Panc1 (cell line): ENCODE measurements around the gene MSI2. TPM values are rescaled to one million over a fixed set of nuclear protein-coding genes. Genes with fewer than 3 reads are reported as not detected.

Experiments used
- ATAC-seq: fragments of 200-7000 bp; cut with Tn5 transposase; 2 replicates; pipeline ENCODE4 v1.9.1; 2020; ENCODE audit warnings: mild to moderate bottlenecking, moderate library complexity
- BruUV-seq: library from RNA; stranded (reverse); fragments of 400-500 nt; replicated peaks from 2 replicates; lab custom pipeline; 2021; lab: Mats Ljungman, UMichigan
- CTCF ChIA-PET: fragments of 300-600 bp; sonication (Branson Sonifier 250); formaldehyde crosslinking; loops from one replicate; lab custom pipeline; 2022; ENCODE audit warnings: antibody characterized with exemption; lab: Charles Lee
- POLR2A ChIA-PET: fragments of 300-600 bp; sonication (Branson Sonifier 250); formaldehyde crosslinking; loops from one replicate; lab custom pipeline; 2022; ENCODE audit warnings: antibody characterized with exemption; lab: Charles Lee
- DNase-seq: peaks from one replicate; pipeline ENCODE4 v3.0.0-alpha.2; 2010; ENCODE audit warnings: low read depth, low spot score
- H3K27ac ChIP-seq: 2 replicates; pipeline ENCODE4 v1.5.1; 2011; ENCODE audit warnings: mild to moderate bottlenecking, low read length, inconsistent platforms
- H3K27me3 ChIP-seq: fragments of 200-500 bp; sonication (Bioruptor generic); 2 replicates; pipeline ENCODE4 v1.6.0; 2014; ENCODE audit warnings: low read length, inconsistent platforms; ENCODE audit not compliant: control insufficient read depth, insufficient read depth
- H3K36me3 ChIP-seq: fragments of 200-500 bp; sonication (Bioruptor generic); 2 replicates; pipeline ENCODE4 v1.5.1; 2014; ENCODE audit warnings: inconsistent platforms, mild to moderate bottlenecking, low read length, moderate library complexity; ENCODE audit not compliant: control insufficient read depth, insufficient read depth
- H3K4me1 ChIP-seq: 2 replicates; pipeline ENCODE4 v1.5.1; 2011; ENCODE audit warnings: inconsistent platforms, mild to moderate bottlenecking, low read length, moderate library complexity; ENCODE audit not compliant: control insufficient read depth, insufficient read depth
- H3K4me3 ChIP-seq, 2 experiments: 2 replicates each; pipeline ENCODE4 v1.5.1; 2011 to 2012; ENCODE audit warnings: low read depth in 2 of 2, low read length in 2 of 2, mild to moderate bottlenecking in 2 of 2, inconsistent platforms in 1 of 2, moderate library complexity in 1 of 2
- H3K9me3 ChIP-seq: fragments of 200-500 bp; sonication (Bioruptor generic); 2 replicates; pipeline ENCODE4 v1.5.1; 2014; ENCODE audit warnings: low read depth, mild to moderate bottlenecking, inconsistent platforms, low read length, moderate library complexity; ENCODE audit not compliant: control insufficient read depth, insufficient read depth
- POLR2AphosphoS5 ChIP-seq: IDR thresholded peaks from 2 replicates; pipeline ENCODE4 v1.6.1; 2012; ENCODE audit warnings: mild to moderate bottlenecking, low read depth, low read length, moderate library complexity
- SIN3A ChIP-seq: IDR thresholded peaks from 2 replicates; pipeline ENCODE4 v1.6.1; 2012; ENCODE audit warnings: low read depth, mild to moderate bottlenecking, low read length, moderate library complexity, borderline replicate concordance; ENCODE audit not compliant: insufficient read depth
- TCF7L2 ChIP-seq: IDR thresholded peaks from 2 replicates; pipeline ENCODE4 v1.6.1; 2011; ENCODE audit warnings: mild to moderate bottlenecking, low read depth, low read length, inconsistent platforms
- in situ Hi-C: cut with HindIII; loops from 2 replicates; pipeline ENCODE4 v1.10.0; 2016; ENCODE audit warnings: low sequenced_read_pairs, low pct_unique_long_range_greater_than_20kb
- intact Hi-C: fragments of 100-400 bp; cut with micrococcal nuclease; formaldehyde crosslinking; loops from one replicate; pipeline ENCODE4 v1.10.0; 2022; ENCODE audit not compliant: unreplicated experiment
- total RNA-seq: library from RNA; stranded (reverse); gene quantifications from one replicate; pipeline ENCODE4 v1.2.1, GENCODE V29; 2021; ENCODE audit not compliant: unreplicated experiment
- TF ChIP-seq, protein P1 (sequence below), 2 experiments: IDR thresholded peaks; 2 replicates each; pipeline ENCODE4 v1.6.1; 2011 to 2012; ENCODE audit warnings: low read depth in 2 of 2, control low read depth in 1 of 2, low read length in 1 of 2, mild to moderate bottlenecking in 1 of 2, moderate library complexity in 1 of 2; ENCODE audit not compliant: insufficient read depth in 1 of 2
- TF ChIP-seq, protein P2 (sequence below): fragments of 450-650 bp; IDR thresholded peaks from 2 replicates; pipeline ENCODE4 v1.5.1; 2017; ENCODE audit warnings: mild to moderate bottlenecking

MSI2 gene
- total RNA-seq, 1 experiment from 2014 or later = 38.5 TPM

DNA sequence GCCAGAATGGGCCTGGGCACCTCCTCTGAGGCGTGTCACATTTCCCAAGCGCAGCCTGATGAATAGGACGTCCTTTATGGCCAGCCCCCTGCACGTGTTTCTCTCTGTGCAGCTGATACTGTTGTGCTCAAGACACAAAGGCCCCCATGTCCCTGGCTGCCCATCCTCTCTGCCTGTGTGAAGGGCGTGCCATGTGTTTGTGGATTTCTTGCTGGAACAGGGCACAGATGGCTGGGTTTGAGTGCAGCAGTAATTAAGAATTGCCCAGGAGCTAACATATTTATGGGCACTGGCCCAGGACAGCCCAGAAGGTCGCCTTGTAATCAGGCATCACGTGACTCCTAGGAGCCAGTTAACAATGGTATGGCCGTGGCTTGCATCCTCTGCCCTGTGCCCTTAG is 307.6 kb downstream of the MSI2 start:
- ChIA-PET POLR2A (no interaction called here), CTCF (no interaction called here)
- H3K27ac ChIP-seq = no peak overlapping the region
- no peak for ATAC-seq
- H3K36me3 ChIP-seq = no peaks in the 10 kb centered on the region
- intact Hi-C loops = no loop called here
- no peak for DNase-seq
- no TSS peak for BruUV-seq
- H3K9me3 ChIP-seq = no peaks in the 10 kb centered on the region
- no peaks in the 10 kb centered on the region for H3K27me3 ChIP-seq
- TF ChIP-seq TCF7L2 = no peak
- TF ChIP-seq SIN3A = no peak
- TF ChIP-seq, protein P1, sequence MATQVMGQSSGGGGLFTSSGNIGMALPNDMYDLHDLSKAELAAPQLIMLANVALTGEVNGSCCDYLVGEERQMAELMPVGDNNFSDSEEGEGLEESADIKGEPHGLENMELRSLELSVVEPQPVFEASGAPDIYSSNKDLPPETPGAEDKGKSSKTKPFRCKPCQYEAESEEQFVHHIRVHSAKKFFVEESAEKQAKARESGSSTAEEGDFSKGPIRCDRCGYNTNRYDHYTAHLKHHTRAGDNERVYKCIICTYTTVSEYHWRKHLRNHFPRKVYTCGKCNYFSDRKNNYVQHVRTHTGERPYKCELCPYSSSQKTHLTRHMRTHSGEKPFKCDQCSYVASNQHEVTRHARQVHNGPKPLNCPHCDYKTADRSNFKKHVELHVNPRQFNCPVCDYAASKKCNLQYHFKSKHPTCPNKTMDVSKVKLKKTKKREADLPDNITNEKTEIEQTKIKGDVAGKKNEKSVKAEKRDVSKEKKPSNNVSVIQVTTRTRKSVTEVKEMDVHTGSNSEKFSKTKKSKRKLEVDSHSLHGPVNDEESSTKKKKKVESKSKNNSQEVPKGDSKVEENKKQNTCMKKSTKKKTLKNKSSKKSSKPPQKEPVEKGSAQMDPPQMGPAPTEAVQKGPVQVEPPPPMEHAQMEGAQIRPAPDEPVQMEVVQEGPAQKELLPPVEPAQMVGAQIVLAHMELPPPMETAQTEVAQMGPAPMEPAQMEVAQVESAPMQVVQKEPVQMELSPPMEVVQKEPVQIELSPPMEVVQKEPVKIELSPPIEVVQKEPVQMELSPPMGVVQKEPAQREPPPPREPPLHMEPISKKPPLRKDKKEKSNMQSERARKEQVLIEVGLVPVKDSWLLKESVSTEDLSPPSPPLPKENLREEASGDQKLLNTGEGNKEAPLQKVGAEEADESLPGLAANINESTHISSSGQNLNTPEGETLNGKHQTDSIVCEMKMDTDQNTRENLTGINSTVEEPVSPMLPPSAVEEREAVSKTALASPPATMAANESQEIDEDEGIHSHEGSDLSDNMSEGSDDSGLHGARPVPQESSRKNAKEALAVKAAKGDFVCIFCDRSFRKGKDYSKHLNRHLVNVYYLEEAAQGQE (IDR thresholded peaks at IDR 0.05; ENCODE audit: insufficient read depth in 1 of 2, low read depth in 2 of 2, low read length in 1 of 2) = no peak
- no peaks in the 10 kb centered on the region for H3K4me1 ChIP-seq
- no peak overlapping the region for H3K4me3 ChIP-seq
- in situ Hi-C loops = no loop called here

DNA sequence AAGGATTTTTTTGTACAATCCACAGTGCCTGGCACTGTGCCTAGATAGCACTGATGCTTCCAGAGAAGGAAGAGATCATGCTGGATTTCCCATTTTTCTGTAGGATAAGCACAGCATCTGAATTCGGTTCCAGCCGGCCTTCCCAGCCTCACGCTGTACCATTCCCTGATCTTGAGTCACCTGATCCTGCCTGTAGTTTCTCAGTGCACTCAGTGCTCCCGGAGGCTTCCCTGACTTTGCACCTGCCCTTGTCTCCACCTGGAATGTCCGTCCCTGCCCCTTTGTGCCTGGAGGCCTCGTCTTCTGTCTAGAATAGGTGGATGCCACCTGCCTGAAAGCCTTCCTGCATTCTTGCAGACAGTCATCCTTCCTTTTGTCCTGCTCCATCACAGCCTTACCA is 308.9 kb downstream of the MSI2 start:
- intact Hi-C loops (no loop called here), in situ Hi-C loops (no loop called here)
- POLR2A ChIA-PET = no interaction called here
- H3K36me3 ChIP-seq = no peaks in the 10 kb centered on the region
- ATAC-seq (no peak), DNase-seq (no peak)
- no peaks in the 10 kb centered on the region for H3K9me3 ChIP-seq
- TF ChIP-seq TCF7L2 (no peak), SIN3A (no peak), POLR2AphosphoS5 (no peak)
- no peaks in the 10 kb centered on the region for H3K27me3 ChIP-seq
- H3K4me1 ChIP-seq = no peaks in the 10 kb centered on the region
- no peak overlapping the region for H3K4me3 ChIP-seq
- CTCF ChIA-PET = no interaction called here
- BruUV-seq = no TSS peak
- H3K27ac ChIP-seq = no peak overlapping the region

DNA sequence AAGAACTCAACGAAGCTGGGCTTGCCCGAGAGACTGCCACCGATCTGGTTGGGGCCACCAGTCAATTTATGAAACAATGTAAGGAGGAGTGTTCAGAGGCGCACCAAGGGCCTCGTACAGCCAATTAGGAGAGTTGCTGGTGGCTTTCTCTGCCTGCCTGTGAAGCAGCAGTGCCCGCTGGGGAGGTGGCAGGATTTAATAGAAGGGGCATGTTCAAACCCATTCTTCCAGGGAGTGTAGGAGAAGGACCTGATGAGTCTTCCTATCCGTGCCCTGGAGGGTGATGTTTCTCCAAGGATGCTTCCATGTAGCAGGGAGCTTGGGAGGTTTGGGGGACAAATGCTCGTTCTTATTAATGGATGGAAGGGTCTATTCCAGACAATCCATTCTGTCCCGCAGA is 310.4 kb downstream of the MSI2 start:
- no peak for DNase-seq
- TF ChIP-seq TCF7L2 (no peak), POLR2AphosphoS5 (no peak), SIN3A (no peak)
- TF ChIP-seq, protein P1 (IDR thresholded peaks at IDR 0.05; ENCODE audit: insufficient read depth in 1 of 2, low read depth in 2 of 2, low read length in 1 of 2) = no peak
- TF ChIP-seq, protein P2, sequence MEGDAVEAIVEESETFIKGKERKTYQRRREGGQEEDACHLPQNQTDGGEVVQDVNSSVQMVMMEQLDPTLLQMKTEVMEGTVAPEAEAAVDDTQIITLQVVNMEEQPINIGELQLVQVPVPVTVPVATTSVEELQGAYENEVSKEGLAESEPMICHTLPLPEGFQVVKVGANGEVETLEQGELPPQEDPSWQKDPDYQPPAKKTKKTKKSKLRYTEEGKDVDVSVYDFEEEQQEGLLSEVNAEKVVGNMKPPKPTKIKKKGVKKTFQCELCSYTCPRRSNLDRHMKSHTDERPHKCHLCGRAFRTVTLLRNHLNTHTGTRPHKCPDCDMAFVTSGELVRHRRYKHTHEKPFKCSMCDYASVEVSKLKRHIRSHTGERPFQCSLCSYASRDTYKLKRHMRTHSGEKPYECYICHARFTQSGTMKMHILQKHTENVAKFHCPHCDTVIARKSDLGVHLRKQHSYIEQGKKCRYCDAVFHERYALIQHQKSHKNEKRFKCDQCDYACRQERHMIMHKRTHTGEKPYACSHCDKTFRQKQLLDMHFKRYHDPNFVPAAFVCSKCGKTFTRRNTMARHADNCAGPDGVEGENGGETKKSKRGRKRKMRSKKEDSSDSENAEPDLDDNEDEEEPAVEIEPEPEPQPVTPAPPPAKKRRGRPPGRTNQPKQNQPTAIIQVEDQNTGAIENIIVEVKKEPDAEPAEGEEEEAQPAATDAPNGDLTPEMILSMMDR = no peak
- Histone ChIP-seq H3K36me3 (no peaks in the 10 kb centered on the region), H3K27me3 (no peaks in the 10 kb centered on the region), H3K4me1 (no peaks in the 10 kb centered on the region), H3K4me3 (no peak overlapping the region), H3K9me3 (no peaks in the 10 kb centered on the region), H3K27ac (no peak overlapping the region)
- CTCF ChIA-PET = no interaction called here
- no peak for ATAC-seq
- POLR2A ChIA-PET = no interaction called here
- in situ Hi-C loops = no loop called here
- intact Hi-C loops = no loop called here
- no TSS peak for BruUV-seq
